ENCODE measurements around the gene ZC3HAV1. TPM values are rescaled to one million over a fixed set of nuclear protein-coding genes. Genes with fewer than 3 reads are reported as not detected.

The ZC3HAV1 gene
- total and polyA plus RNA-seq, 4 donors: 4.1 to 39.5 (median 18.4) TPM

DNA sequence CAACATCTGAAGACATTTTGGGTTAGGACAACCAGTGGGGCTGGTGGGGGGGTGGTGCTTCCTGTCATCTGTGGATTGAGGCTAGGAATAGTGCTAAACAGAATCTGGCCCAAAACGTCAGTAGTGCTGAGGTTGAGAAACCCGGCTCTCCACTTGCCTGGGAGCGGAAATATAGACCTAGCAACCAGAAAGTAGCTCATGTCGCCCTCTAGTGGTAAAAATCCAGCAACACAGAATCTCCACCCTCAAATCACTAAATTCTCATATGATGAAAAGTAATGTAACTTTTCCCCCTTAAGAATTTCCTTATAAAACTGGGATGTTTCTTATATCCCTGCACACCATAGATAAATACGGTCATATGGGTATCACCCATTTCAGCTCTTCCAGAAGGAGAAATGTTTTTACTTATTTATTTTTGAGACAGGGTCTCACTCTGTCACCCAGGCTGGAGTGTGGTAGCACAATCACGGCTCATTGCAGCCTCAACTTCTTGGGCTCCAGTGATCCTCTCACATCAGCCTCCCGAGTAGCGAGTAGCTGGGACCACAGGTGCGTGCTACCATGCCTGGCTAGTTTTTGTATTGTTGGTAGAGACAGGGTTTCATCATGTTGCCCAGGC is 34.4 kb downstream of the ZC3HAV1 start:
- Histone ChIP-seq H3K9me3 (ENCODE audit: control insufficient read depth, low read length) (no peaks in the 10 kb centered on the region), H3K4me3 (ENCODE audit: low read length in 2 of 2) (no peak overlapping the region), H3K4me1 (ENCODE audit: control insufficient read depth in 1 of 2, insufficient read depth in 2 of 2, low read length in 2 of 2) (peaks cover 0 to 2% of the 10 kb centered on the region in 2 donors), H3K27me3 (ENCODE audit: control insufficient read depth in 1 of 2, insufficient read depth in 2 of 2, low read length in 1 of 2) (no peaks in the 10 kb centered on the region), H3K36me3 (ENCODE audit: control insufficient read depth in 1 of 2, insufficient read depth in 2 of 2, low read length in 1 of 2) (peaks cover 3 to 6% of the 10 kb centered on the region in 2 donors), H3K27ac (ENCODE audit: low read depth in 1 of 2, low read length in 2 of 2) (no peak overlapping the region)
- 32 to 36% methylated on average over 9 of the region's 9 CpGs for WGBS, 2 donors
- intact Hi-C loops (cut with DNase I): loop anchor here (5.0 kb wide), 3 partner anchors 58 to 193 kb away; no protein-coding TSS in a partner anchor
- DNase-seq (peak; percentile 73 to 78), ATAC-seq (ENCODE audit: low FRiP score) (peak; percentile 92)

DNA sequence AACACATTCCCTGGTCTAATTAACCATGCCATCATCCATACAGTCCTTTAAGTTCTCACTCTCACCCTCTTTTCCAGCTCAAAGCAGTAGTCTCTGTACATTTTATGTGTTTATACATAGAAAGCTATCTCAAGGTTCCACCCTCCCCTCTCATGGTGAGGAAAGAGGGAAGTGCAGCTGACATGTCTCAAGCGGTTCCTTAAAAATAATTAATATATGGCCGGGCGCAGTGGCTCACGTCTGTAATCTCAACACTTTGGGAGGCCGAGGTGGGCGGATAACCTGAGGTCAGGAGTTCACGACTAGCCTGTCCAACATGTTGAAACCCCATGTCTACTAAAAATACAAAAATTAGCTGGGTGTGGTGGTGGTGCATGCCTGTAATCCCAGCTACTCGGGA is 36.7 kb downstream of the ZC3HAV1 start:
- peaks cover 0 to 2% of the 10 kb centered on the region in 2 donors for H3K4me1 ChIP-seq (ENCODE audit: control insufficient read depth in 1 of 2, insufficient read depth in 2 of 2, low read length in 2 of 2)
- WGBS, 2 donors: 78 to 85% methylated on average over 8 of the region's 8 CpGs
- DNase-seq: peak in 1 of 2 donors; percentile 45
- no peak overlapping the region for H3K27ac ChIP-seq (ENCODE audit: low read depth in 1 of 2, low read length in 2 of 2)
- H3K9me3 ChIP-seq (ENCODE audit: control insufficient read depth, low read length): no peaks in the 10 kb centered on the region
- no peak for ATAC-seq (ENCODE audit: low FRiP score)
- peaks cover 6 to 7% of the 10 kb centered on the region in 2 donors for H3K36me3 ChIP-seq (ENCODE audit: control insufficient read depth in 1 of 2, insufficient read depth in 2 of 2, low read length in 1 of 2)
- H3K4me3 ChIP-seq (ENCODE audit: low read length in 2 of 2): no peak overlapping the region
- intact Hi-C loops (cut with DNase I): no loop called here
- no peaks in the 10 kb centered on the region for H3K27me3 ChIP-seq (ENCODE audit: control insufficient read depth in 1 of 2, insufficient read depth in 2 of 2, low read length in 1 of 2)

DNA sequence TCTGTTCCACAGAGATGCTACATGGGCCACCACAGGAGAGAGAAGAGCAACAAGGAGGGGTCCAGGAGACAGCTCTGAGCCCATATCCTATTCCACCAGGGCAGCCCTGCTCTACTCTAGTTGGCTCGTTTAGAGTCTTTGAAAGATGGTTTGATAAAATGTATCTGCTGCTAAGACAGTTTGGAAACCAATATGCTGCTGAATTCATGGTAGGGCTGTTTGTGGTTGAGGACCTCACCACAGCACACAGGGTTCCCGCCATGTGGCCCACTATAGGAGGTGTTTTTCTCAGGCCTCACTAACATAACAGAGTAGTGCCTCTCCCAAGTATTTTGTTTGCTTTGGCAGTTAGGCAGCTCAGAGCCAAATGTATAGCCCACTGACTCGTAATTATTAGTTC is 37.8 kb downstream of the ZC3HAV1 start:
- intact Hi-C loops (cut with DNase I): no loop called here

GRCh38 chr7:139068544-139069399 is 40.7 kb downstream of the ZC3HAV1 start:
- no peak for DNase-seq
- H3K27me3 ChIP-seq (ENCODE audit: control insufficient read depth in 1 of 2, insufficient read depth in 2 of 2, low read length in 1 of 2): no peaks in the 10 kb centered on the region
- WGBS, 2 donors: 96 to 98% methylated on average over 9 of the region's 9 CpGs
- ATAC-seq (ENCODE audit: low FRiP score): no peak
- H3K4me1 ChIP-seq (ENCODE audit: control insufficient read depth in 1 of 2, insufficient read depth in 2 of 2, low read length in 2 of 2): no peaks in the 10 kb centered on the region
- H3K9me3 ChIP-seq (ENCODE audit: control insufficient read depth, low read length): no peaks in the 10 kb centered on the region
- H3K27ac ChIP-seq (ENCODE audit: low read depth in 1 of 2, low read length in 2 of 2): no peak overlapping the region
- peaks cover 11 to 15% of the 10 kb centered on the region in 2 donors for H3K36me3 ChIP-seq (ENCODE audit: control insufficient read depth in 1 of 2, insufficient read depth in 2 of 2, low read length in 1 of 2)
- intact Hi-C loops (cut with DNase I): no loop called here
- no peak overlapping the region for H3K4me3 ChIP-seq (ENCODE audit: low read length in 2 of 2)

More for the DNA sequence above, 37.8 kb downstream of the ZC3HAV1 start:
- no peak overlapping the region for H3K27ac ChIP-seq (ENCODE audit: low read depth in 1 of 2, low read length in 2 of 2)
- 85 to 88% methylated on average over 3 of the region's 3 CpGs for WGBS, 2 donors
- DNase-seq: no peak
- no peaks in the 10 kb centered on the region for H3K27me3 ChIP-seq (ENCODE audit: control insufficient read depth in 1 of 2, insufficient read depth in 2 of 2, low read length in 1 of 2)
- no peak for ATAC-seq (ENCODE audit: low FRiP score)
- H3K9me3 ChIP-seq (ENCODE audit: control insufficient read depth, low read length): no peaks in the 10 kb centered on the region
- H3K36me3 ChIP-seq (ENCODE audit: control insufficient read depth in 1 of 2, insufficient read depth in 2 of 2, low read length in 1 of 2): peaks cover 6 to 7% of the 10 kb centered on the region in 2 donors
- H3K4me1 ChIP-seq (ENCODE audit: control insufficient read depth in 1 of 2, insufficient read depth in 2 of 2, low read length in 2 of 2): peaks cover 0 to 2% of the 10 kb centered on the region in 2 donors
- H3K4me3 ChIP-seq (ENCODE audit: low read length in 2 of 2): no peak overlapping the region

DNA sequence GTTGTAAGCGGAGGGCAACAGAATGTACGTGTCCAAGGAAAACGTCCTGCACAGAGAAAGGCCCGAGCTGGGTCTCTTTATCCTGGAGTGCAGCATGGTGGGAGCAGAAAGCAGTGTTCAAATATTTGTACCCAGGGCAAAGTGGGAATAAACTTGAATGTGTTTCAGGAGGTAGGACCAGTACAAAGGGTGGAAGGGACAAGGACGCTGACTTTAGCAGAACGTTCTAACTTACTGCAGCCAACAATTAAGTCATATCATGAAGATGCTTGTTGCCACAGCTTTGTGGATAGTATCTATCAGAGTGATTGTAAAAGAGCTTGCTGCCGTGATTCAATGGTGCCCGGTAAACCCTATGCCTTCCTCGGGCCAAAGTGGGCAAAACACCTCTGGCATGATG is 43.2 kb downstream of the ZC3HAV1 start:
- H3K4me3 ChIP-seq (ENCODE audit: low read length in 2 of 2): no peak overlapping the region
- DNase-seq (no peak), ATAC-seq (ENCODE audit: low FRiP score) (no peak)
- no peaks in the 10 kb centered on the region for H3K4me1 ChIP-seq (ENCODE audit: control insufficient read depth in 1 of 2, insufficient read depth in 2 of 2, low read length in 2 of 2)
- intact Hi-C loops (cut with DNase I): no loop called here
- H3K27me3 ChIP-seq (ENCODE audit: control insufficient read depth in 1 of 2, insufficient read depth in 2 of 2, low read length in 1 of 2): no peaks in the 10 kb centered on the region
- H3K36me3 ChIP-seq (ENCODE audit: control insufficient read depth in 1 of 2, insufficient read depth in 2 of 2, low read length in 1 of 2): peaks cover 7 to 15% of the 10 kb centered on the region in 2 donors
- WGBS, 2 donors: 75 to 81% methylated on average over 9 of the region's 9 CpGs
- no peak overlapping the region for H3K27ac ChIP-seq (ENCODE audit: low read depth in 1 of 2, low read length in 2 of 2)
- no peaks in the 10 kb centered on the region for H3K9me3 ChIP-seq (ENCODE audit: control insufficient read depth, low read length)

GRCh38 chr7:139065323-139065722 is 44.2 kb downstream of the ZC3HAV1 start:
- peaks cover 10 to 15% of the 10 kb centered on the region in 2 donors for H3K36me3 ChIP-seq (ENCODE audit: control insufficient read depth in 1 of 2, insufficient read depth in 2 of 2, low read length in 1 of 2)
- no peaks in the 10 kb centered on the region for H3K27me3 ChIP-seq (ENCODE audit: control insufficient read depth in 1 of 2, insufficient read depth in 2 of 2, low read length in 1 of 2)
- no peaks in the 10 kb centered on the region for H3K4me1 ChIP-seq (ENCODE audit: control insufficient read depth in 1 of 2, insufficient read depth in 2 of 2, low read length in 2 of 2)
- DNase-seq: no peak
- WGBS, 2 donors: 85 to 87% methylated on average over 11 of the region's 11 CpGs
- H3K4me3 ChIP-seq (ENCODE audit: low read length in 2 of 2): no peak overlapping the region
- H3K9me3 ChIP-seq (ENCODE audit: control insufficient read depth, low read length): no peaks in the 10 kb centered on the region
- intact Hi-C loops (cut with DNase I): no loop called here
- no peak for ATAC-seq (ENCODE audit: low FRiP score)
- no peak overlapping the region for H3K27ac ChIP-seq (ENCODE audit: low read depth in 1 of 2, low read length in 2 of 2)

DNA sequence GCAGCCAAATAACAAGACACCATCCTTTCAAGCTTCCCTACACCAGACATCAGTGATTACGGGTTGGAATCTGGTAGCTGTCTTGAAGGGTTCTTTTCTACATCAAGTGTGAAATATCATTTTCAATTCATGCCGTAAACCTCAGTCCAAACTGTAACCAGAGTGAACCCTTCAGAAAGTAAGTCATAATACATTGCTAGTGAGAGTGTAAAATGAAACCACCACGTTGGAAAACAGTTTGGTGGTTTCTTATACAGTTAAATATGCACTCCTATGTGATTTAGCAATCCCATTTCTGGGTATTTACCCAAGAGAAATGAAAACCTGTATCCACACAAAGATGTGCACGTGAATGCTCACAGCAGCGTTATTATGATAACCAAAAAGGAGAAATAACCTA is 48.1 kb downstream of the ZC3HAV1 start:
- Histone ChIP-seq H3K27ac (ENCODE audit: low read depth in 1 of 2, low read length in 2 of 2) (no peak overlapping the region), H3K9me3 (ENCODE audit: control insufficient read depth, low read length) (no peaks in the 10 kb centered on the region), H3K4me3 (ENCODE audit: low read length in 2 of 2) (no peak overlapping the region), H3K36me3 (ENCODE audit: control insufficient read depth in 1 of 2, insufficient read depth in 2 of 2, low read length in 1 of 2) (peaks cover 6 to 7% of the 10 kb centered on the region in 2 donors), H3K27me3 (ENCODE audit: control insufficient read depth in 1 of 2, insufficient read depth in 2 of 2, low read length in 1 of 2) (no peaks in the 10 kb centered on the region), H3K4me1 (ENCODE audit: control insufficient read depth in 1 of 2, insufficient read depth in 2 of 2, low read length in 2 of 2) (no peaks in the 10 kb centered on the region)
- 80 to 82% methylated on average over 5 of the region's 5 CpGs for WGBS, 2 donors
- ATAC-seq (ENCODE audit: low FRiP score): no peak
- intact Hi-C loops (cut with DNase I): no loop called here
- DNase-seq: no peak

DNA sequence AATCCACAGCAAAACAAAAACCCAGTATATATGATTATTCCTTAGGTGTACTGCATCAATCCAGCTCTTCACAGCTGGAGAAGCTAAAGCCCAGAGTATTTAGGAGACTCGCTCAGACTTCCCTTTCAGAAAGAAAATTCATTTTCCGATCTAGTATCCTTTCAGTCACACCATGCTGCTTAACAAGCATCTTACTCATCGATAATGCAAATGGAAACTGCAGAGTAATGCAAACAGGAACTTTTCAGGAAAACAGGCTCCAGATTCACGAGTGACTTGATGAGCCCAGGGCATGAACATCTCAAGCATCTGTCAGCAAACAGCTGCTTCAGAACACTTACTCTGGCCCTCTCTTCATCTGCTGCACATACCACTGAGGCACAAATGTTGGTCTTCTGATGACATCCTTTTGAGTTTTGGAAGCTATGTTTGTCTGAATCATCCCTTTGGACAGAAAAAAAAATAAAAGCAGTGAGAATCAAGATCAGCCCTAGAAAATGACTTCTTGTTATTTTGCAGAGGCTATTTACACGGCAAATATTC is 48.8 kb downstream of the ZC3HAV1 start:
- Histone ChIP-seq H3K27me3 (ENCODE audit: control insufficient read depth in 1 of 2, insufficient read depth in 2 of 2, low read length in 1 of 2) (no peaks in the 10 kb centered on the region), H3K4me3 (ENCODE audit: low read length in 2 of 2) (no peak overlapping the region), H3K27ac (ENCODE audit: low read depth in 1 of 2, low read length in 2 of 2) (no peak overlapping the region), H3K36me3 (ENCODE audit: control insufficient read depth in 1 of 2, insufficient read depth in 2 of 2, low read length in 1 of 2) (peaks cover 6% of the 10 kb centered on the region in 2 donors), H3K4me1 (ENCODE audit: control insufficient read depth in 1 of 2, insufficient read depth in 2 of 2, low read length in 2 of 2) (no peaks in the 10 kb centered on the region), H3K9me3 (ENCODE audit: control insufficient read depth, low read length) (no peaks in the 10 kb centered on the region)
- 90 to 93% methylated on average over 5 of the region's 5 CpGs for WGBS, 2 donors
- no peak for DNase-seq
- no peak for ATAC-seq (ENCODE audit: low FRiP score)
- intact Hi-C loops (cut with DNase I): no loop called here
